Nephron (organoid): Measurements from ENCODE around the gene MS4A1.

Experiments
- H3K27ac Mint-ChIP-seq, 3 experiments: 2 replicates each; pipeline ENCODE4 v1.8.0; 2020; ENCODE audit warnings: mixed read lengths in 3 of 3, mild to moderate bottlenecking in 2 of 3, moderate library complexity in 1 of 3
- H3K27me3 Mint-ChIP-seq: 2 replicates; pipeline ENCODE4 v1.8.0; 2021; ENCODE audit warnings: low read depth, mild to moderate bottlenecking, moderate library complexity, mixed read lengths
- H3K36me3 Mint-ChIP-seq: 2 replicates; pipeline ENCODE4 v1.8.0; 2020; ENCODE audit warnings: low read depth, mixed read lengths
- H3K4me1 Mint-ChIP-seq: 2 replicates; pipeline ENCODE4 v1.8.0; 2020; ENCODE audit warnings: mixed read lengths
- H3K4me3 Mint-ChIP-seq, 3 experiments: 2 replicates each; pipeline ENCODE4 v1.8.0; 2020; ENCODE audit warnings: mild to moderate bottlenecking in 3 of 3, mixed read lengths in 3 of 3, moderate library complexity in 2 of 3
- H3K9me3 Mint-ChIP-seq: 2 replicates; pipeline ENCODE4 v1.8.0; 2020; ENCODE audit warnings: mixed read lengths
- CTCF ChIP-seq, 3 experiments: fragments of 200-600 bp; sonication (generic); IDR thresholded peaks; one replicate each; pipeline ENCODE4 v1.5.0; 2021; ENCODE audit warnings: antibody characterized with exemption in 3 of 3; ENCODE audit not compliant: unreplicated experiment in 3 of 3

Gene MS4A1

GRCh38 chr11:60459345-60459744, 3.7 kb downstream of the MS4A1 start:
- no peaks in the 10 kb centered on the region for H3K36me3 Mint-ChIP-seq
- H3K27me3 Mint-ChIP-seq, result peaks cover 7% of the 10 kb centered on the region
- no peaks in the 10 kb centered on the region for H3K4me1 Mint-ChIP-seq
- H3K9me3 Mint-ChIP-seq, result no peaks in the 10 kb centered on the region
- no peak for TF ChIP-seq CTCF (IDR thresholded peaks at IDR 0.05; ENCODE audit: unreplicated experiment in 3 of 3)
- H3K27ac Mint-ChIP-seq, result no peak overlapping the region
- no peak overlapping the region for H3K4me3 Mint-ChIP-seq

GRCh38 chr11:60468829-60469228, 13.2 kb downstream of the MS4A1 start:
- Mint-ChIP-seq H3K9me3 (no peaks in the 10 kb centered on the region), H3K4me3 (no peak overlapping the region), H3K4me1 (no peaks in the 10 kb centered on the region), H3K27ac (no peak overlapping the region), H3K36me3 (no peaks in the 10 kb centered on the region), H3K27me3 (peaks cover 4% of the 10 kb centered on the region)
- TF ChIP-seq CTCF (IDR thresholded peaks at IDR 0.05; ENCODE audit: unreplicated experiment in 3 of 3), result no peak

GRCh38 chr11:60469723-60470122, 14.1 kb downstream of the MS4A1 start:
- no peak for TF ChIP-seq CTCF (IDR thresholded peaks at IDR 0.05; ENCODE audit: unreplicated experiment in 3 of 3)
- Mint-ChIP-seq H3K36me3 (no peaks in the 10 kb centered on the region), H3K9me3 (no peaks in the 10 kb centered on the region), H3K4me1 (no peaks in the 10 kb centered on the region), H3K27ac (no peak overlapping the region), H3K4me3 (no peak overlapping the region), H3K27me3 (peaks cover 4% of the 10 kb centered on the region)

- TF ChIP-seq CTCF (IDR thresholded peaks at IDR 0.05; ENCODE audit: unreplicated experiment in 3 of 3), result no peak
- no peak overlapping the region for H3K4me3 Mint-ChIP-seq
Observed at GRCh38 chr11:60477035-60477445, 21.4 kb downstream of the MS4A1 start.

GRCh38 chr11:60482361-60482760, 26.7 kb downstream of the MS4A1 start:
- Mint-ChIP-seq H3K4me3 (no peak overlapping the region), H3K36me3 (no peaks in the 10 kb centered on the region), H3K27me3 (no peaks in the 10 kb centered on the region), H3K4me1 (no peaks in the 10 kb centered on the region), H3K9me3 (peaks cover 2% of the 10 kb centered on the region), H3K27ac (no peak overlapping the region)
- no peak for TF ChIP-seq CTCF (IDR thresholded peaks at IDR 0.05; ENCODE audit: unreplicated experiment in 3 of 3)

More at GRCh38 chr11:60477035-60477445, 21.4 kb downstream of the MS4A1 start:
- peaks cover 4% of the 10 kb centered on the region for H3K27me3 Mint-ChIP-seq
- peaks cover 4% of the 10 kb centered on the region for H3K9me3 Mint-ChIP-seq
- no peak overlapping the region for H3K27ac Mint-ChIP-seq
- H3K4me1 Mint-ChIP-seq, result no peaks in the 10 kb centered on the region
- no peaks in the 10 kb centered on the region for H3K36me3 Mint-ChIP-seq

GRCh38 chr11:60485987-60486386, 30.3 kb downstream of the MS4A1 start:
- Mint-ChIP-seq H3K9me3 (no peaks in the 10 kb centered on the region), H3K27me3 (no peaks in the 10 kb centered on the region), H3K4me3 (no peak overlapping the region), H3K27ac (no peak overlapping the region), H3K36me3 (no peaks in the 10 kb centered on the region), H3K4me1 (no peaks in the 10 kb centered on the region)
- TF ChIP-seq CTCF (IDR thresholded peaks at IDR 0.05; ENCODE audit: unreplicated experiment in 3 of 3), result peak; percentile 14 to 48 (median 24)
